Naive thymus-derived CD4-positive, alpha-beta T cell (primary cell): ENCODE measurements around the gene RAMP1. TPM values are rescaled to one million over a fixed set of nuclear protein-coding genes. Genes with fewer than 3 reads are reported as not detected.

Source experiments
- ATAC-seq: fragments of 150-1000 bp; cut with Tn5 transposase; 2 replicates; pipeline ENCODE4 v1.10.0; 2021; ENCODE audit warnings: mild to moderate bottlenecking, moderate library complexity
- CTCF ChIA-PET: fragments of 350-600 bp; sonication (Branson Sonifier 250); formaldehyde crosslinking; loops from one replicate; lab custom pipeline; 2021; ENCODE audit warnings: antibody characterized with exemption; lab: Charles Lee
- POLR2A ChIA-PET: fragments of 350-600 bp; sonication (Branson Sonifier 250); formaldehyde crosslinking; loops from one replicate; lab custom pipeline; 2021; ENCODE audit warnings: antibody characterized with exemption, inconsistent platforms; lab: Charles Lee
- DNase-seq, 9 donors: peaks; one replicate each; pipeline versions ENCODE4 v3.0.0 to v3.0.0-alpha.2; 2020 to 2022; ENCODE audit warnings: mixed read lengths in 1 of 9
- H3K27ac ChIP-seq: one replicate; pipeline ENCODE4 v1.7.0; 2013; ENCODE audit warnings: mild to moderate bottlenecking, low read depth, low read length, moderate library complexity
- H3K27me3 ChIP-seq, 2 donors: one replicate each; pipeline ENCODE4 v1.7.0; 2013; ENCODE audit warnings: low read length in 2 of 2, mild to moderate bottlenecking in 2 of 2, moderate library complexity in 2 of 2; ENCODE audit not compliant: control insufficient read depth in 2 of 2, insufficient read depth in 2 of 2
- H3K36me3 ChIP-seq, 3 experiments: 1 replicate in 2 of 3; 2 replicates in 1 of 3; pipeline ENCODE4 v1.7.0; 2013; ENCODE audit warnings: low read length in 3 of 3, mild to moderate bottlenecking in 3 of 3, moderate library complexity in 1 of 3; ENCODE audit not compliant: insufficient read depth in 3 of 3, control insufficient read depth in 2 of 3
- H3K4me1 ChIP-seq, 2 donors: one replicate each; pipeline ENCODE4 v1.7.0; 2013; ENCODE audit warnings: low read length in 2 of 2, mild to moderate bottlenecking in 2 of 2, moderate library complexity in 1 of 2; ENCODE audit not compliant: control insufficient read depth in 2 of 2, insufficient read depth in 2 of 2
- H3K4me3 ChIP-seq: 2 replicates; pipeline ENCODE4 v1.7.0; 2013; ENCODE audit warnings: mild to moderate bottlenecking, low read length
- H3K9me3 ChIP-seq, 3 experiments: 1 replicate in 2 of 3; 2 replicates in 1 of 3; pipeline ENCODE4 v1.7.0; 2013; ENCODE audit warnings: low read length in 3 of 3; ENCODE audit not compliant: control insufficient read depth in 2 of 3
- H3K27ac Mint-ChIP-seq, 9 donors: one replicate each; pipeline ENCODE4 v1.8.0; 2020 to 2022; ENCODE audit warnings: mixed read lengths in 9 of 9, mild to moderate bottlenecking in 8 of 9, moderate library complexity in 5 of 9, inconsistent platforms in 2 of 9
- H3K27me3 Mint-ChIP-seq, 5 donors: one replicate each; pipeline ENCODE4 v1.8.0; 2021 to 2022; ENCODE audit warnings: mixed read lengths in 5 of 5, mild to moderate bottlenecking in 1 of 5
- H3K36me3 Mint-ChIP-seq, 5 donors: one replicate each; pipeline ENCODE4 v1.8.0; 2020 to 2022; ENCODE audit warnings: mixed read lengths in 5 of 5, mild to moderate bottlenecking in 3 of 5, inconsistent platforms in 1 of 5
- H3K4me1 Mint-ChIP-seq, 7 donors: one replicate each; pipeline ENCODE4 v1.8.0; 2020 to 2022; ENCODE audit warnings: mixed read lengths in 7 of 7, mild to moderate bottlenecking in 3 of 7, inconsistent platforms in 1 of 7
- H3K4me3 Mint-ChIP-seq, 10 donors: one replicate each; pipeline ENCODE4 v1.8.0; 2020 to 2022; ENCODE audit warnings: mild to moderate bottlenecking in 10 of 10, mixed read lengths in 10 of 10, moderate library complexity in 6 of 10, inconsistent platforms in 2 of 10
- H3K9me3 Mint-ChIP-seq, 11 donors: one replicate each; pipeline ENCODE4 v1.8.0; 2020 to 2022; ENCODE audit warnings: mixed read lengths in 11 of 11, mild to moderate bottlenecking in 4 of 11, inconsistent platforms in 1 of 11, moderate library complexity in 1 of 11
- intact Hi-C, 2 donors: fragments of 100-400 bp; cut with micrococcal nuclease; formaldehyde crosslinking; loops; one replicate each; pipeline ENCODE4 v1.15.1; 2023
- polyA plus RNA-seq, 2 donors: library from polyadenylated mRNA; unstranded; fragments of 300-500 nt; fragmentation: Illumina TruSeq; gene quantifications; one replicate each; pipeline ENCODE4 v1.2.3, GENCODE V29; 2021
- total RNA-seq, 6 experiments: library from RNA in 5 of 6; stranded (reverse) in 5 of 6; gene quantifications; 1 replicate in 5 of 6; 2 replicates in 1 of 6; pipeline ENCODE4 v1.2.3 and lab custom pipeline; 2021 to 2026

RAMP1 gene
- total and polyA plus RNA-seq, 7 experiments from 2014 or later: 0.52 to 13.2 (median 0.95) TPM; not detected in 1

GRCh38 chr2:237823544-237823943 is 35.9 kb upstream of the RAMP1 start:
- peaks cover 0 to 7% (median 0%) of the 10 kb centered on the region in 5 donors for H3K27me3 Mint-ChIP-seq
- ATAC-seq (no peak), DNase-seq (no peak)
- no peaks in the 10 kb centered on the region for H3K9me3 Mint-ChIP-seq
- ChIA-PET CTCF (no interaction called here), POLR2A (no interaction called here)
- Histone ChIP-seq H3K9me3 (no peaks in the 10 kb centered on the region), H3K27ac (no peak overlapping the region), H3K36me3 (no peaks in the 10 kb centered on the region), H3K4me1 (no peaks in the 10 kb centered on the region), H3K27me3 (no peaks in the 10 kb centered on the region), H3K4me3 (no peak overlapping the region)
- no peaks in the 10 kb centered on the region for H3K36me3 Mint-ChIP-seq
- H3K4me3 Mint-ChIP-seq: no peak overlapping the region
- H3K4me1 Mint-ChIP-seq: peaks cover 0 to 5% (median 0%) of the 10 kb centered on the region in 7 donors
- no peak overlapping the region for H3K27ac Mint-ChIP-seq
- intact Hi-C loops: no loop called here

GRCh38 chr2:237824085-237824484 is 35.3 kb upstream of the RAMP1 start:
- peaks cover 0 to 9% (median 0%) of the 10 kb centered on the region in 5 donors for H3K27me3 Mint-ChIP-seq
- ChIA-PET CTCF (no interaction called here), POLR2A (no interaction called here)
- H3K27me3 ChIP-seq: no peaks in the 10 kb centered on the region
- no peaks in the 10 kb centered on the region for H3K36me3 ChIP-seq
- H3K36me3 Mint-ChIP-seq: no peaks in the 10 kb centered on the region
- H3K4me1 Mint-ChIP-seq: peaks cover 0 to 5% (median 0%) of the 10 kb centered on the region in 7 donors
- DNase-seq (no peak), ATAC-seq (no peak)
- H3K4me3 Mint-ChIP-seq: no peak overlapping the region
- H3K27ac Mint-ChIP-seq: no peak overlapping the region
- H3K27ac ChIP-seq: no peak overlapping the region
- intact Hi-C loops: no loop called here
- no peaks in the 10 kb centered on the region for H3K9me3 ChIP-seq
- no peaks in the 10 kb centered on the region for H3K9me3 Mint-ChIP-seq
- no peak overlapping the region for H3K4me3 ChIP-seq
- H3K4me1 ChIP-seq: no peaks in the 10 kb centered on the region

- CTCF ChIA-PET: interaction anchor here (0.5 kb wide), 1 partner anchor 27 kb away, joined by 3 read pairs; no protein-coding TSS in a partner anchor
- Mint-ChIP-seq H3K27me3 (peaks cover 0 to 14% (median 0%) of the 10 kb centered on the region in 5 donors), H3K9me3 (no peaks in the 10 kb centered on the region), H3K4me3 (no peak overlapping the region), H3K4me1 (peaks cover 0 to 5% (median 0%) of the 10 kb centered on the region in 7 donors), H3K36me3 (no peaks in the 10 kb centered on the region), H3K27ac (peak overlapping the region in 1 of 9 donors; percentile 3)
- ATAC-seq (no peak), DNase-seq (no peak)
- no peak overlapping the region for H3K27ac ChIP-seq
- H3K4me1 ChIP-seq: no peaks in the 10 kb centered on the region
- POLR2A ChIA-PET: no interaction called here
- H3K36me3 ChIP-seq: no peaks in the 10 kb centered on the region
- H3K4me3 ChIP-seq: no peak overlapping the region
- H3K27me3 ChIP-seq: no peaks in the 10 kb centered on the region
- intact Hi-C loops: no loop called here
- H3K9me3 ChIP-seq: no peaks in the 10 kb centered on the region
Measured at GRCh38 chr2:237827421-237827987, 31.9 kb upstream of the RAMP1 start.

GRCh38 chr2:237830522-237830921 is 28.9 kb upstream of the RAMP1 start:
- intact Hi-C loops: no loop called here

GRCh38 chr2:237833546-237833945 is 25.9 kb upstream of the RAMP1 start:
- Mint-ChIP-seq H3K27ac (no peak overlapping the region), H3K4me3 (no peak overlapping the region), H3K9me3 (peaks cover 0 to 1% (median 0%) of the 10 kb centered on the region in 11 donors), H3K4me1 (peaks cover 0 to 5% (median 0%) of the 10 kb centered on the region in 7 donors), H3K27me3 (peaks cover 0 to 9% (median 0%) of the 10 kb centered on the region in 5 donors), H3K36me3 (peaks cover 0 to 17% (median 12%) of the 10 kb centered on the region in 5 donors)
- DNase-seq (no peak), ATAC-seq (no peak)
- intact Hi-C loops: no loop called here
- Histone ChIP-seq H3K27ac (no peak overlapping the region), H3K9me3 (no peaks in the 10 kb centered on the region), H3K36me3 (no peaks in the 10 kb centered on the region), H3K4me1 (no peaks in the 10 kb centered on the region), H3K27me3 (no peaks in the 10 kb centered on the region), H3K4me3 (no peak overlapping the region)
- ChIA-PET POLR2A (no interaction called here), CTCF (no interaction called here)

More at GRCh38 chr2:237830522-237830921, 28.9 kb upstream of the RAMP1 start:
- Mint-ChIP-seq H3K4me3 (no peak overlapping the region), H3K27ac (no peak overlapping the region), H3K27me3 (peaks cover 0 to 10% (median 0%) of the 10 kb centered on the region in 5 donors), H3K9me3 (peaks cover 0 to 1% (median 0%) of the 10 kb centered on the region in 11 donors), H3K36me3 (peaks cover 0 to 10% (median 6%) of the 10 kb centered on the region in 5 donors), H3K4me1 (peaks cover 0 to 5% (median 0%) of the 10 kb centered on the region in 7 donors)
- ChIA-PET CTCF (interaction anchor here (0.6 kb wide), 1 partner anchor 161 kb away, joined by 3 read pairs; no protein-coding TSS in a partner anchor), POLR2A (no interaction called here)
- Histone ChIP-seq H3K9me3 (no peaks in the 10 kb centered on the region), H3K27me3 (no peaks in the 10 kb centered on the region), H3K4me1 (no peaks in the 10 kb centered on the region), H3K36me3 (no peaks in the 10 kb centered on the region), H3K27ac (no peak overlapping the region), H3K4me3 (no peak overlapping the region)
- ATAC-seq: no peak
- no peak for DNase-seq

- no peak overlapping the region for H3K27ac Mint-ChIP-seq
- ChIA-PET CTCF (interaction anchor here (0.6 kb wide), 1 partner anchor 613 kb away, joined by 3 read pairs; no protein-coding TSS in a partner anchor), POLR2A (interaction anchor here (0.6 kb wide), 1 partner anchor 9 kb away, joined by 3 read pairs; no protein-coding TSS in a partner anchor)
- intact Hi-C loops: no loop called here
- peaks cover 0 to 15% (median 0%) of the 10 kb centered on the region in 5 donors for H3K27me3 Mint-ChIP-seq
- H3K9me3 Mint-ChIP-seq: peaks cover 0 to 3% (median 0%) of the 10 kb centered on the region in 11 donors
- no peaks in the 10 kb centered on the region for H3K36me3 ChIP-seq
- no peak overlapping the region for H3K4me3 ChIP-seq
- H3K4me3 Mint-ChIP-seq: no peak overlapping the region
- peaks cover 0 to 5% (median 0%) of the 10 kb centered on the region in 7 donors for H3K4me1 Mint-ChIP-seq
- H3K27me3 ChIP-seq: no peaks in the 10 kb centered on the region
- H3K36me3 Mint-ChIP-seq: peaks cover 0 to 20% (median 12%) of the 10 kb centered on the region in 5 donors
- H3K9me3 ChIP-seq: no peaks in the 10 kb centered on the region
- no peaks in the 10 kb centered on the region for H3K4me1 ChIP-seq
- ATAC-seq: no peak
- no peak overlapping the region for H3K27ac ChIP-seq
- no peak for DNase-seq
Measured at GRCh38 chr2:237835372-237835771, 24.1 kb upstream of the RAMP1 start.
